Colonic mucosa (tissue), 4 donors: ENCODE measurements around the gene PRKCQ. TPM values are rescaled to one million over a fixed set of nuclear protein-coding genes. Genes with fewer than 3 reads are reported as not detected.
A peak's percentile ranks its signal among the peaks of the same experiment; 100 is the strongest.

ENCODE experiments used
- DNase-seq: peaks from one replicate; pipeline ENCODE4 v3.0.0-alpha.2; 2020
- H3K27ac ChIP-seq: fragments of 200-600 bp; one replicate; pipeline ENCODE4 v1.8.0; 2021
- H3K27me3 ChIP-seq: fragments of 200-600 bp; one replicate; pipeline ENCODE4 v1.8.0; 2021
- H3K36me3 ChIP-seq: fragments of 200-600 bp; one replicate; pipeline ENCODE4 v1.8.0; 2021
- H3K4me1 ChIP-seq: fragments of 200-600 bp; one replicate; pipeline ENCODE4 v1.8.0; 2021; ENCODE audit warnings: mild to moderate bottlenecking
- H3K4me3 ChIP-seq: fragments of 200-600 bp; one replicate; pipeline ENCODE4 v1.8.0; 2021
- H3K9ac ChIP-seq, 2 donors: one replicate each; pipeline ENCODE4 v1.7.0; 2013; ENCODE audit warnings: control low read depth in 2 of 2, low read depth in 2 of 2, low read length in 2 of 2
- H3K9me3 ChIP-seq: fragments of 200-600 bp; one replicate; pipeline ENCODE4 v1.8.0; 2021
- intact Hi-C: fragments of 100-400 bp; cut with DNase I; formaldehyde crosslinking; loops from one replicate; pipeline ENCODE4 v1.14.1; 2022
- total RNA-seq, 2 donors: library from RNA; stranded (reverse); fragmentation: NEBNext Ultra II Directional in 1 of 2; extraction: Animal tissue kit (Norgen Biotek cat#: 25700) in 1 of 2; gene quantifications; one replicate each; pipeline ENCODE4 v1.2.1, GENCODE V29; 2021
- TF ChIP-seq, protein P1 (sequence below): fragments of 200-600 bp; IDR thresholded peaks from one replicate; pipeline ENCODE4 v1.8.0; 2022; ENCODE audit warnings: antibody characterized with exemption, mild to moderate bottlenecking
- donor health status: healthy.
- donor health status: DM: no; HTN: no; CAD: no.
- donor health status: DM: no; HTN: no; CAD: no.

The PRKCQ gene
- total RNA-seq, 2 donors from 2014 or later = 0.93 to 0.94 TPM

DNA sequence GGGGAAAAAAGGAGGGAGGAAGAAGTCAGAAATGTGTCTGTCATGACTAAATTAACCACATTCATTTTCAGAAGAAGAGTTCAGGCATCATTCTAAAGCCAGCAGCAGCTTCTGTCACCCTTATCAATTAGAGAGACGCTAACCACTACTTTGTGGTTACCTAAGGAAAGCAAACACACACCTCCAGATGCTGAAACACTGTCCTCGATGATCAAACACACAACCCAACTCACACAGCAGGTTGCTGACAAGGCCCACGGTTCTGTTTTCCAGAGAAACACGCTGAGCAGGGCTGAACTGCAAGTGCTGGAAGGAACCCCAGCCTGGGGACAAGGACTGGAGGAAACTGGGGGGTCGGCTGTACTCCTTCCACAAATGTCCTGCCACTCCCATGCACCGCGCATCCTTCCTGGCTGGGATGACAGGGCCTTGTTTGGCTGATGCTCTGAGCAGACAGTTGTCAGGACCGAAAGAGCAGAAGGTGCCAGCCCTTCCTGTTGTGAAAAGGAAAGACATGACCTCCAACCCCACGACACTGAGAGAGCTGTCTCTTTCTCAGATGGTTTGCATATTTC lies 36.6 kb downstream of the PRKCQ start:
- Histone ChIP-seq H3K9me3 (no peaks in the 10 kb centered on the region), H3K27ac (peak overlapping the region; percentile 22), H3K36me3 (no peaks in the 10 kb centered on the region), H3K4me1 (no peaks in the 10 kb centered on the region), H3K27me3 (no peaks in the 10 kb centered on the region), H3K9ac (no peak overlapping the region), H3K4me3 (no peak overlapping the region)
- intact Hi-C loops = no loop called here
- TF ChIP-seq, protein P1, sequence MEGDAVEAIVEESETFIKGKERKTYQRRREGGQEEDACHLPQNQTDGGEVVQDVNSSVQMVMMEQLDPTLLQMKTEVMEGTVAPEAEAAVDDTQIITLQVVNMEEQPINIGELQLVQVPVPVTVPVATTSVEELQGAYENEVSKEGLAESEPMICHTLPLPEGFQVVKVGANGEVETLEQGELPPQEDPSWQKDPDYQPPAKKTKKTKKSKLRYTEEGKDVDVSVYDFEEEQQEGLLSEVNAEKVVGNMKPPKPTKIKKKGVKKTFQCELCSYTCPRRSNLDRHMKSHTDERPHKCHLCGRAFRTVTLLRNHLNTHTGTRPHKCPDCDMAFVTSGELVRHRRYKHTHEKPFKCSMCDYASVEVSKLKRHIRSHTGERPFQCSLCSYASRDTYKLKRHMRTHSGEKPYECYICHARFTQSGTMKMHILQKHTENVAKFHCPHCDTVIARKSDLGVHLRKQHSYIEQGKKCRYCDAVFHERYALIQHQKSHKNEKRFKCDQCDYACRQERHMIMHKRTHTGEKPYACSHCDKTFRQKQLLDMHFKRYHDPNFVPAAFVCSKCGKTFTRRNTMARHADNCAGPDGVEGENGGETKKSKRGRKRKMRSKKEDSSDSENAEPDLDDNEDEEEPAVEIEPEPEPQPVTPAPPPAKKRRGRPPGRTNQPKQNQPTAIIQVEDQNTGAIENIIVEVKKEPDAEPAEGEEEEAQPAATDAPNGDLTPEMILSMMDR = no peak
- no peak for DNase-seq

GRCh38 chr10:6542999-6543430 lies 37.1 kb downstream of the PRKCQ start:
- TF ChIP-seq, protein P1 = no peak
- H3K27ac ChIP-seq = peak overlapping the region; percentile 22
- no peak overlapping the region for H3K4me3 ChIP-seq
- intact Hi-C loops = no loop called here
- H3K4me1 ChIP-seq = no peaks in the 10 kb centered on the region
- no peaks in the 10 kb centered on the region for H3K27me3 ChIP-seq
- DNase-seq = no peak
- H3K9me3 ChIP-seq = no peaks in the 10 kb centered on the region
- H3K36me3 ChIP-seq = no peaks in the 10 kb centered on the region
- peak overlapping the region in 1 of 2 donors; percentile 24 for H3K9ac ChIP-seq

DNA sequence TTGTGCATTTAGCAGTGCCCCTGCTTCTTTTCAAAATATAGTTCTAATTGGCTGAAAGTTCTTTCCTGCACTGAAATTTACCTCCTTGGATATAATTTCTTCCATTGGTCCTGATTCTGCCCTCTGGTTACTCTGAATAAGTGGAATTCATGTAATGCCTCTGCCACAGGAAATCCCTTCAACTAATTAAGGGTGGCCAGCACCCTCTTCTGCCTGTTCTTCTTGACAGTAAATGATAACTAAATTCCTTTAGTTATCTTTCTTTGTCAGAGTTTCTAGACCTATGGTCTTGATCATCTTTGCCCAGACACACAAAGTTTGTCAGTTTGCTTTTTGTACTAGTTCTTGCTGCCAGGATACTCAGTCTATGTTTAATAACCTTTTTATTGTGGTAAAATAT lies 40.2 kb downstream of the PRKCQ start:
- H3K4me1 ChIP-seq = no peaks in the 10 kb centered on the region
- no peak overlapping the region for H3K4me3 ChIP-seq
- H3K9me3 ChIP-seq = no peaks in the 10 kb centered on the region
- no peak overlapping the region for H3K27ac ChIP-seq
- intact Hi-C loops = no loop called here
- no peak for DNase-seq
- no peaks in the 10 kb centered on the region for H3K27me3 ChIP-seq
- H3K36me3 ChIP-seq = no peaks in the 10 kb centered on the region
- TF ChIP-seq, protein P1 = no peak
- H3K9ac ChIP-seq = no peak overlapping the region

DNA sequence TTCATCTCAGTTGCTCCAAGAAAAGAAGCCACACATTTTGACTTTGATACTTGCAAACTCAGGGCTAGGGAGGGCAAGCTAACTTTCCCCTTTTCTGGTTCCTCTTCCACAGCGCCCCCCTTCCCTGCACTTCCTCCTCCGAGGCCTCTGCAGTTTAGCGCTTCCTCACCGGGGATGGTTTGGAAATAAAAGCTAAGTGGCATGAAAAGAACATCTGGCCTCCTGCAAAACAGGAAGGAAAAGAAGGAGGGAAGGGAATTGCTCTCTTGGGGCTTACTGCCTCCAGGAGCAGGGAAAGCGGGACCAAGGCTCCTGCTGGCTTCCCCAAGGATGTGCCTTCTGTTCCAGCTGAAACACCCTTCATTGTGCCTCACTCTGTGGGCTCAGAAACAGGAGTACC lies 42.3 kb downstream of the PRKCQ start:
- intact Hi-C loops = no loop called here
- TF ChIP-seq, protein P1 = no peak
- DNase-seq = no peak

DNA sequence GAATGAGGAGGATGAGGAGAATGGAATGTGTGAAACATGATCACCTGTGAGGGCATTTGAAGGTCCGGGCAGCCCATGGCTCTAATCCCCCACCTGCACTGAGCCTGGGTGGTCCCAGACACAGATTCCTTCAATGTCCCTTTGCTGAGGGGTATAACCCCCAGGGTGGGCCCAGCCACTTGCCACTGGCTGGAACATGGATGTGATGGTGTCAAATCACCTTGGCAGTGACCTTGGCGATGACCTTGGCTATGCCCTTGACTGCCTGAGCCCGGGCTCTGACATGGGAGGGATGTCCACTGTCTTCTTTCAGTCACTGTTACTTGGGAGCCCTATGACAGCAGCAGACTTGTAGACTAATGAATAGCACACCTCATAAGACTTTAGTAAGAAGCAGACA lies 44.0 kb downstream of the PRKCQ start:
- Histone ChIP-seq H3K9ac (no peak overlapping the region), H3K27me3 (no peaks in the 10 kb centered on the region), H3K4me1 (no peaks in the 10 kb centered on the region), H3K27ac (no peak overlapping the region), H3K9me3 (no peaks in the 10 kb centered on the region), H3K36me3 (no peaks in the 10 kb centered on the region), H3K4me3 (no peak overlapping the region)
- intact Hi-C loops = no loop called here
- TF ChIP-seq, protein P1 = no peak
- no peak for DNase-seq

More for the DNA sequence above, 42.3 kb downstream of the PRKCQ start:
- Histone ChIP-seq H3K27ac (no peak overlapping the region), H3K9me3 (no peaks in the 10 kb centered on the region), H3K36me3 (no peaks in the 10 kb centered on the region), H3K4me3 (no peak overlapping the region), H3K27me3 (no peaks in the 10 kb centered on the region), H3K9ac (no peak overlapping the region), H3K4me1 (no peaks in the 10 kb centered on the region)
